Right cardiac atrium (tissue), 5 donors: ENCODE results near the gene NOL3. TPM values are rescaled to one million over a fixed set of nuclear protein-coding genes. Genes with fewer than 3 reads are reported as not detected.
A peak's percentile ranks its signal among the peaks of the same experiment; 100 is the strongest.

Experiments used
- ATAC-seq, 2 donors: fragments of 200-7000 bp; cut with Tn5 transposase; one replicate each; pipeline versions ENCODE4 v1.8.0 to v1.9.1; 2020; ENCODE audit warnings: moderate library complexity in 2 of 2, mild to moderate bottlenecking in 1 of 2
- DNase-seq, 3 donors: peaks; one replicate each; pipeline ENCODE4 v3.0.0-alpha.2; 2020
- H3K27ac ChIP-seq: one replicate; pipeline ENCODE4 v1.5.1; 2013; ENCODE audit warnings: mild to moderate bottlenecking, low read length, control low read depth, moderate library complexity
- H3K27me3 ChIP-seq: one replicate; pipeline ENCODE4 v1.6.1; 2013; ENCODE audit not compliant: control insufficient read depth, insufficient read depth
- H3K4me1 ChIP-seq: one replicate; pipeline ENCODE4 v1.6.1; 2013; ENCODE audit warnings: low read length; ENCODE audit not compliant: control insufficient read depth, insufficient read depth
- H3K4me3 ChIP-seq: one replicate; pipeline ENCODE4 v1.5.1; 2013; ENCODE audit warnings: low read length, control low read depth
- H3K9me3 ChIP-seq: one replicate; pipeline ENCODE4 v1.6.1; 2013; ENCODE audit warnings: low read length; ENCODE audit not compliant: control insufficient read depth
- WGBS: extraction: QIAGEN DNeasy Blood & Tissue Kit; methylation state at CpG from one replicate; pipeline ENCODE4 v1.1.7; 2013; 5-methylcytosine and 5-hydroxymethylcytosine counted together
- intact Hi-C, 4 donors: fragments of 100-400 bp; cut with DNase I; formaldehyde crosslinking; loops; one replicate each; pipeline versions ENCODE4 v1.11.0 to v1.14.0; 2022 to 2023
- polyA plus RNA-seq: library from polyadenylated mRNA; stranded (reverse); fragments of 200-250 nt; gene quantifications from one replicate; pipeline ENCODE4 v1.2.3, GENCODE V29; 2013
- total RNA-seq, 4 donors: library from RNA; stranded (reverse); fragmentation: NEBNext Ultra II Directional; extraction: Animal tissue kit (Norgen Biotek cat#: 25700); gene quantifications; one replicate each; pipeline ENCODE4 v1.2.1, GENCODE V29; 2021
- donor health status: healthy with polysubstance abuse.
- donor health status: DM: no; HTN: yes; CAD: no.
- donor health status: DM: no; HTN: no; CAD: no.
- donor health status: DM: no; HTN: yes; CAD: no; lungs with severe emphysema.
- donor health status: DM: yes; HTN: yes; CAD: no.

NOL3 gene
- total and polyA plus RNA-seq, 5 donors, result 67.5 to 133 (median 111) TPM

DNA sequence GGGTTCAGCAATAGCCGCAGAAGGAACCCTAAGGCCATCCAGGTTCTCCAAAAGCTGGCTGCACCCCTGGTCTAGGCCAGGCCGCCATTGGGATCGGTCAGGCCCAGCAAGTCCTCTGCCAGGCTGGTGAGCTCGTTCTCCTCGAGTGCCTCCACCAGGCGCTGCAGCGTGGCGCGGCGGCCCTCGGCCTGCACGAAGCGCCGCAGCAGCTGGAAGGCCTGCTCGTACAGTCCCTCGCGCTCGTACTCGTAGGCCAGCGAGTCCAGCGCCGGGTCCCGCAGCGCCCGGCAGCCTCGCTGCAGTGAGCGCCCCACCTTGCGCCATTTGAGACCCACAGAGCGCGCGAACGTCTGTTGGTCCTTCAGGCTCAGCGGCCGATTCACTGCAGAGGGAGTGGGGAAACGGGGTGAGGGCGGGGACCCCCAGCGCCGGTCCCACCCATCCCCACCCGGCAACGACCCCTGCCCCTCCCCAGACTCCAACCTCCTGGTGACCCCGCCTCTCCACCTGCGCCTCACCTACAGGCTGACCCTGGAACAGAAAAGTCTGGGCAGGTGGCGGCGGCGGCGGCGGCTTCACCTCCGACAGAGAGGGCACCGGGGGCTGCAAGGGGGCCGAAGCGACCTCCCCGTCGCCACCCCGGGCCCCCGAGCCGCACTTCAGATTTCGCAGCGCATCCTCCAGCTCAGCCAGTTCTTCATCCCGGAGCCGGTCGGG lies 15.6 kb upstream of the NOL3 start:
- Histone ChIP-seq H3K27ac (no peak overlapping the region), H3K27me3 (no peaks in the 10 kb centered on the region), H3K4me3 (no peak overlapping the region), H3K9me3 (no peaks in the 10 kb centered on the region), H3K4me1 (peaks cover 5% of the 10 kb centered on the region)
- ATAC-seq, result no peak
- WGBS, result 33% methylated on average over 61 of the region's 61 CpGs
- DNase-seq, result peak in 1 of 3 donors; percentile 49
- intact Hi-C loops, result loop anchor here in 2 of 4 donors (2.0 to 5.0 kb wide), 2 partner anchors 177 to 178 kb away; no protein-coding TSS in a partner anchor

DNA sequence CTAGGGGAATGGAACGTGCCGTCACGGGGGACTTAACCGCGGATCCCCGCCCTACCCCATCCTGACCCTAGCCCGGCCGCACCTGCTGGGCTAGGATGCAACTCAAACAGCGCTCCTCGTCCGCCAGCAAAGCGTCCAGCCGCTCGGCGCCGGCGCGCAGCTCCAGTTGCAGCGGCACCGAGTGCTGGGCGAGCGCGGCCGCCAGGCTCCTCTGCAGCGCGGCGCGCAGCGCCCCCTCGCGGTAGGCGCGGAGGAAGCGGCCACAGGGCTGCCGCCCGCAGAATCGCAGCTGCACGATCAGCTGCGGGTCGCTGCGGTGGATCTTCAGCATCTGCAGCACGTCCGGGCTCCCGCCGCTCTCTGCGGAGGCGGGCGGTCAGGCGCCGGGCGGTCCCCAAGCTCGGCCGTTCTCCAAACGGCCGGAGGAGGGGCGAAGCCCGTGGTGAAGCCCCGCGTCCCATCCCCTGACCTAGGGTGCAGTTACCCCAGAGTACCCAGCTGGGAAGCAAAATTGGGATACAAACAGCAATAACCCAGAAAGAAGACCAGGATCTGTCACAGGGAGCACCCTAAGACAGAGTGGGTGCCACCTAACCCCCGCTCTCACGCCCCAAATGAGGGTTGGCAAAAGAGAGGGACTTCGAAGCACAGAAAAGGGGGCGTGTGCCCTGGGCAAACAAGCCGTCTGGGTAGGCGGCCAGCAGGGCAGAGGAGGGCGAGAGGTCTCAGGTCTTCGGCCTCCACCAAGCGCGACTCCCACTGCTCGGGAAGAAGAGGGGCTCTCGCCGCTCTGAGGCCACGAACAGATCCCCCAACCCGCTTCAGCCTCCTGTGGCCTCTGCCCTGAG lies 14.8 kb upstream of the NOL3 start:
- DNase-seq, result peak; percentile 80 to 93 (median 92)
- intact Hi-C loops, result loop anchor here in 3 of 4 donors (2.0 to 5.0 kb wide), 2 partner anchors 178 to 179 kb away; no protein-coding TSS in a partner anchor
- H3K27me3 ChIP-seq, result no peaks in the 10 kb centered on the region
- ATAC-seq, result peak; percentile 54 to 59
- no peak overlapping the region for H3K4me3 ChIP-seq
- 12% methylated on average over 74 of the region's 74 CpGs for WGBS
- peaks cover 5% of the 10 kb centered on the region for H3K4me1 ChIP-seq
- H3K27ac ChIP-seq, result no peak overlapping the region
- H3K9me3 ChIP-seq, result no peaks in the 10 kb centered on the region

DNA sequence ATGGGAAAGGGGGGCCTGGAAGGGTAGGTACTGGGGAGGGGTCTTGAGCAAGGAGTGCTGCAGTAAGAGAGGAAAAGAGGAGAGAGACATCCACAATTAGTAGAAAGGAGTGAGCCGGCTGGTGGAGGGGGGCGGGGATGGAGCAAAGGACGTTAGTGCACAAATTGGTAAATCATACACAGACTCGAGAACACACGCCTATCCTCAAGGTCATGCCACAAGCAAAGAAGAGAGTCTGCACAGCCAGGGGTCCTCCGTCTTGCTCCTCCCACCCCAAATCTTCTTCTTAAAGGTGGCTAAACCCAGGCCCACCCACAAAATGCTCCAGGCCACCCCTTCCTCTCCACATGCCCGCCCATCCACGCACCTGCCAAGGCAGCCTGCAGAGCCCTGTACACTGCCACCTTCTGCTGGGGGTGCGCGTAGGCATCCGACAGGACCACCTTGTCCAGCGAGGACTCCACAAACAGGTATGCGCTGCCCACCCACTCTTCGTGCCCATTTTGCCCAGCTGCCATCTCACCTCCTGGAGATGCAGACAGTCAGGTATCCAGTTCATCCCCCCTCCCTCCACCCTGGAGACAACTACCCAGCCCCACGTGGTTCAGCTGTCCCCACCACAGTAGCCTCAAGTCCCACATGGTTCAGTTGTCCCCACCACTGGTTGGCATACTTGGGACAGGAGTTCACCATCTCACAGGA lies 14.0 kb upstream of the NOL3 start:
- H3K27ac ChIP-seq, result no peak overlapping the region
- no peak for ATAC-seq
- intact Hi-C loops, result loop anchor here in 2 of 4 donors (2.0 to 5.0 kb wide), 2 partner anchors 179 kb away; no protein-coding TSS in a partner anchor
- H3K9me3 ChIP-seq, result no peaks in the 10 kb centered on the region
- H3K27me3 ChIP-seq, result no peaks in the 10 kb centered on the region
- peaks cover 5% of the 10 kb centered on the region for H3K4me1 ChIP-seq
- 67% methylated on average over 15 of the region's 15 CpGs for WGBS
- no peak overlapping the region for H3K4me3 ChIP-seq
- peak in 1 of 3 donors; percentile 50 for DNase-seq

DNA sequence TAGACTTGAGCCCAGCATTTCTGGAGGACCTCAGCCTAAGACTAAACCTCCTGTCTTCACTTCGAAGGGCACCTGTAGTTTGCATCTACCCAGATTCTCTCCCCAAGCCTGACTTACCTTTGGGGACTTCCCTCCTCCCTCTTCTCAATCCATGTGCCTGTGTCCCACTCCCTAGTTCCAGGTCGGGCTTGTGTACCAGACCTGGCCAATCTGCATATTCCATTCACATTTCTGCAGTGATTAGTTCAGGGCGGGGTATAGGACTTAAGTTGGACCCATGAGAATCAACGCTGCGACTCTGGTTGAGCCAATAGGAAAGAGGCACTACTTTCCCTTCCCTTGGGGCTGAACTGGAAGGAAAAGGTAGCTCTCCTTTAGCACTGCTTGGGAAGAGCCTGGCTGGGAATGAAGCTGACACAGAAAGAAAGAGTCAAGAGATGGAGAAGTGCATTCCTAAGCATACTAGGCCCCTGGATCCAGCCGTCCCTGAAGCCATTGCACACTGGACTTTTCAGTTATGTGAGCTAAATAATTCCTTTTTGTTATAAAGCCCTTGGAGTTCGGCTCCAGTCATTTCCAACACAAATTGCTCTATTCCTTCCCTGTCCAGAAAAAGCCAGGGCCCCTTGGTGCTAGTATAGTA lies 13.1 kb upstream of the NOL3 start:
- DNase-seq (peak in 1 of 3 donors; percentile 6), ATAC-seq (no peak)
- Histone ChIP-seq H3K9me3 (no peaks in the 10 kb centered on the region), H3K4me3 (no peak overlapping the region), H3K27me3 (no peaks in the 10 kb centered on the region), H3K4me1 (peaks cover 5% of the 10 kb centered on the region), H3K27ac (no peak overlapping the region)
- intact Hi-C loops, result loop anchor here in 2 of 4 donors (2.0 to 5.0 kb wide), 2 partner anchors 180 kb away; no protein-coding TSS in a partner anchor
- 60% methylated on average over 7 of the region's 7 CpGs for WGBS

DNA sequence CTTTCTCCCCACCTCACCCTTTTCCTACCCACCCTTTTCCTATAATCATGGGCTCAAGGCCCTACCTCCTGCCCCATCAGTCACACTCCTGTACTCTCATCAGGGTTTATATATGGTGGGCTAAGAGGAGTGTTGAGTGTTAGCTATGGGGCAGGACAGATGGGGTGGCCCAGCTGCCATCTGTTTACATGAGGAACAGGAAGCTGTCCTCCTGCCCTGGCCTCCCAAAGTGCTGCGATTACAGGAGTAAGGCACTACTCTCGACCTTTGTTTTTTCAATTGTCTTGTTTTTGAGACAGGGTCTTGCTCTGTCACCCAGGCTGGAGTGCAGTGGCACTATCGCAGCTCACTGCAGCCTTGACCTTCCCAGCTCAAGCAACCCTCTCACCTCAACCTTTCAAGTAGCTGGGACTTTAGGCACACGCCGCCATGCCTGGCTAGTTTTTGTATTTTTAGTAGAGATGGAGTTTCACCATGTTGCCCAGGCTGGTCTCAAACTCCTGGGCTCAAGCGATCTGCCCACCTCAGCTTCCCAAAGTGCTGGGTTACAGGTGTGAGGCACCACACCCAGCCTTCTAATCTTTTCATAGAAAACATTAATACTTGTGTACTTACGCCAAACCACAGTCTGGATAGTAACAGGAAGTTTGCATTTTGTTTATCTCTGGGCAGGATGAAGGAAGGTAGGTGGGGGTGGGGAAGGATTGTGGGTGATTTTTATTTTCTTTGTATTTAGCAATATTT lies 12.3 kb upstream of the NOL3 start:
- Histone ChIP-seq H3K4me1 (peaks cover 5% of the 10 kb centered on the region), H3K9me3 (no peaks in the 10 kb centered on the region), H3K27ac (no peak overlapping the region), H3K27me3 (no peaks in the 10 kb centered on the region), H3K4me3 (no peak overlapping the region)
- intact Hi-C loops, result loop anchor here in 2 of 4 donors (2.0 to 5.0 kb wide), 2 partner anchors 181 kb away; no protein-coding TSS in a partner anchor
- ATAC-seq (no peak), DNase-seq (peak in 1 of 3 donors; percentile 25)
- WGBS, result 79% methylated on average over 7 of the region's 7 CpGs

DNA sequence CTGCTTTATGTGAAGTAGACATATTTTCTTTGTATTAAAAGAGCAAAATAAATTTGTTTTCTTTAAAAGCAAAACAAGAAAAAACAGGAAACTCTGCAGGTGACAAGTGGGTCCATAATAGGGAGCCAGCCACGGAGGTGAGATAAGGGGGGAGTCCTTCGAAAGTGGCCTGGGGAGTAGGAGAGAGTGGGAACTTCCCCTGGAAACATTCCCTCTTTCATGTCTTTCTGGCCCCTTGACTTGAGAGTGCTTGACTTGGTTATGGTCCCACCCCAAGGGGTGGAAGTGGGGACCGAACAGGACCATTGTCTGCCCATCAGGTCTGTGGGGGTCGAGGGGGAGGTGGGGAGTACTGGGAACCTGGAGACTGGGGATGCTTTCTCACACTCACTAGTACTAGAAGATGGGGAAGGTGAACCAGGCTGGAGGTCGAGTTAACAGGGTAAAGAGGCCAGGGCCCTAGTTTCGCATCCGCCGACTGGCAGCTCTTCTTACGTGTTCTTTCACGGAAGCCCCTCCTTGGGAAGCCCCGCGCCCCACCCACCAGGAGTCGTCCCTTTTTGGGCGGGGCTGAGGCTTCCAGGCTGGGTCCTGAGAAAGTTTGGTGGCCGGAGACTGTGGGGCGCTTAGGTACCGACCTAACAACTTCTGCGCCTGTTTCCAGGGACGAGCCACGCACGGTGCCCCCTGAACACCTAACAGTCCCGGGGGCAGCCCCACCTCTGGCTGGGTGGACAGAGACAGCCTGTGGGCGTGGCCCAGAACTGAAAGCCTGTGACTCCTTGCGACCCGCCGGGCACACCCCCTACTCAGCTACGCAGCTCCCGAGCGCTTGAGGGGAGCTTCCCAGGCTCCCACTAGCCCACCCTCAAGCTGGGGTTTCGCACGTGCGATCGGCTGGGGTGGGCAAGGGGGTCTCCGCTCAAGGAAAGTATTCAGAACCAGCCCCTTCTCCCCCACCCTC lies 11.4 kb upstream of the NOL3 start:
- ATAC-seq, result peak in 1 of 2 donors; percentile 8
- H3K27me3 ChIP-seq, result no peaks in the 10 kb centered on the region
- peak; percentile 64 to 81 (median 77) for DNase-seq
- H3K9me3 ChIP-seq, result no peaks in the 10 kb centered on the region
- H3K27ac ChIP-seq, result peak overlapping the region; percentile 6
- H3K4me3 ChIP-seq, result peak overlapping the region; percentile 78
- intact Hi-C loops, result loop anchor here in 1 of 4 donors (5.0 kb wide), 1 partner anchor 182 kb away; no protein-coding TSS in a partner anchor
- H3K4me1 ChIP-seq, result peaks cover 5% of the 10 kb centered on the region
- WGBS, result 6% methylated on average over 34 of the region's 34 CpGs

DNA sequence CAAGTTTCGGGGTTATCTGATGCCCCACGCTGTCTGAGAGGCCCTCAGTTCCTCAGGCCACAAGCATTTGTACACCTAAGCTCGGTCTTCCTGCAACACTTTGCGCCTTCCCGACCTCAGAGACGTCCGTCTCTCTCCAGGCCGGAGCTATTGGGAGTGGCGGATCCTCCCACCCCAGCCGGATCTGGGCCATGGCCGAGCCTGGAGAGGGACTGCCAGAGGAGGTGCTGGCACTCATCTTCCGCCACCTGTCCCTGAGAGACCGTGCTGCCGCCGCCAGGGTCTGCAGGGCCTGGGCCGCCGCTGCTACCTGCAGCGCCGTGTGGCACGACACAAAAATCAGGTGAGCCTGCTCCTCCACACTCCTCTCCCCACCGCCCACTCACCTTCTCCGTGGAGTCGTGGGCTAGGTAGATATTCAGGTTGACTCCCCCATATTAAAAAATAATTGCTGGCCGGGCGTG lies 8.7 kb upstream of the NOL3 start:
- DNase-seq (peak in 2 of 3 donors; percentile 82 to 89), ATAC-seq (peak; percentile 3 to 12)
- 42% methylated on average over 25 of the region's 25 CpGs for WGBS
- Histone ChIP-seq H3K9me3 (no peaks in the 10 kb centered on the region), H3K27ac (peak overlapping the region; percentile 69), H3K4me1 (peaks cover 9% of the 10 kb centered on the region), H3K4me3 (peak overlapping the region; percentile 78), H3K27me3 (no peaks in the 10 kb centered on the region)
- intact Hi-C loops, result no loop called here

DNA sequence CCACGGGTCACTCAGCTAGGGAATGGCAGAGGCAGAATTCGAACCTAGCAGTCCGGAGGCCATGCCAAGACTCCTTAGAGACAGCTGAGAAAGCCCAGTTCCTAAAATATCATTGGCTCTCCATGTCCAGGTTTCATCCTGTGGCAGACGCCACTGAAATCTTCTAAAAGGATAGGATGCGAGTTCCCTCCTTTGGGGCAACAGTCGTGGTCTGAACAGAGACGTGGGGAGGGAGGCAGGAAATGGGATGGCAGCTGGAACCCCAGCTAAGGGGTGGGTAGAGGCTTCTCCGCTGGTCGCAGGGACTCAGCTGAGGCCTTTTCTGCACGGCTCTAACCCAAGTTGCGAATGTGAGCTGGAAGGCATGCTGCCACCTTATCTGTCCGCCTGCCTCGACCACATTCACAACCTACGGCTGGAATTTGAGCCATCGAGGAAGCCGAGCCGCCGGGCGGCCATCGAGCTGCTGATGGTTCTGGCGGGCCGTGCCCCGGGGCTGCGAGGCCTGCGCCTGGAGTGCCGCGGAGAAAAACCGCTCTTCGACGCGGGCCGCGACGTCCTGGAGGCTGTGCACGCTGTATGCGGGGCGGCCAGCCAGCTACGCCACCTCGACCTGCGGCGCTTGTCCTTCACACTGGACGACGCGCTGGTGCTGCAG lies 7.7 kb upstream of the NOL3 start:
- 17% methylated on average over 44 of the region's 44 CpGs for WGBS
- H3K4me1 ChIP-seq, result peaks cover 9% of the 10 kb centered on the region
- intact Hi-C loops, result no loop called here
- H3K9me3 ChIP-seq, result no peaks in the 10 kb centered on the region
- H3K27me3 ChIP-seq, result no peaks in the 10 kb centered on the region
- DNase-seq (peak in 1 of 3 donors; percentile 44), ATAC-seq (no peak)
- H3K27ac ChIP-seq, result peak overlapping the region; percentile 30
- no peak overlapping the region for H3K4me3 ChIP-seq
